ENCODE measurements around the gene FOSB.

DNA sequence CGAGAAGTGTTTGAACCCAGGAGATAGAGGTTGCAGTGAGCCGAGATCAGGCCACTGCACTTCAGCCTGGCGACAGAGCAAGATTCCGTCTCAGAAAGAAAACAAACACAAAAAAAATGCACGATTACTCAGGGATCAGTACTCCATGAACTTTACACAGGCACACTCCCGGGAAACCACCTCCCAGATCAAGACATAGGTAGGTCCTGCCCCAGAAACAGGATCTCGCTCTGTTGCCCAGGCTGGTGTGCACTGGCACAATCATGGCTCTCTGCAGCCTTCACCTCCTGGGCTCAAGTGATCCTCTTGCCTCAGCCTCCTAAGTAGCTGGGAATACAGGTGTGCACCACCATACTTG is 50.7 kb downstream of the FOSB start:
- TF ChIP-seq CTCF (IDR thresholded peaks at IDR 0.05; ENCODE audit: low read depth, low read length) (no peak), EZH2phosphoT487 (IDR thresholded peaks at IDR 0.05; ENCODE audit: low read depth) (no peak)

Measured in OCI-LY3 (cell line).